HCT116 (cell line): ENCODE results near the gene KCNG1. TPM values are rescaled to one million over a fixed set of nuclear protein-coding genes. Genes with fewer than 3 reads are reported as not detected.

Experiments
- CBX3 ChIP-seq: IDR thresholded peaks from 2 replicates; pipeline ENCODE4 v1.6.1; 2012; ENCODE audit warnings: low read depth
- CEBPB ChIP-seq: IDR thresholded peaks from 2 replicates; pipeline ENCODE4 v1.6.1; 2012; ENCODE audit warnings: low read depth
- POLR2AphosphoS5 ChIP-seq: IDR thresholded peaks from 2 replicates; pipeline ENCODE4 v1.6.1; 2011; ENCODE audit warnings: mild to moderate bottlenecking, low read depth, low read length, moderate library complexity
- REST ChIP-seq: IDR thresholded peaks from 2 replicates; pipeline ENCODE4 v1.6.1; 2012; ENCODE audit warnings: low read depth
- SIN3A ChIP-seq: IDR thresholded peaks from 2 replicates; pipeline ENCODE4 v1.6.1; 2012; ENCODE audit warnings: low read depth
- ZBTB33 ChIP-seq: IDR thresholded peaks from 2 replicates; pipeline ENCODE4 v1.6.1; 2011; ENCODE audit warnings: mild to moderate bottlenecking, low read length, moderate library complexity; ENCODE audit not compliant: insufficient replicate concordance; ENCODE audit errors: extremely low read depth
- ZNF274 ChIP-seq: fragments of 200-500 bp; sonication (Bioruptor generic); IDR thresholded peaks from 2 replicates; pipeline ENCODE4 v1.6.1; 2014; ENCODE audit warnings: mild to moderate bottlenecking, low read depth, low read length, inconsistent platforms
- total RNA-seq: library from RNA; stranded (reverse); gene quantifications from one replicate; pipeline ENCODE4 v1.2.1, GENCODE V29; 2021; ENCODE audit not compliant: unreplicated experiment

KCNG1 gene
- total RNA-seq, 1 experiment from 2014 or later = 54.6 TPM

- TF ChIP-seq ZBTB33 (no peak), ZNF274 (no peak), CBX3 (no peak), REST (no peak), POLR2AphosphoS5 (peak; percentile 66), SIN3A (peak; percentile 42; the same call in 1 of the 2 replicates), CEBPB (no peak)
Observed at GRCh38 chr20:50958615-50959542, 64.0 kb downstream of the KCNG1 start, which contains the start of gene MOCS3 (continued).
